IgD-negative memory B cell (primary cell): ENCODE results near the gene USP49. TPM values are rescaled to one million over a fixed set of nuclear protein-coding genes. Genes with fewer than 3 reads are reported as not detected.
A peak's percentile ranks its signal among the peaks of the same experiment; 100 is the strongest.

Experiments used
- H3K27ac Mint-ChIP-seq, 3 donors: one replicate each; pipeline ENCODE4 v1.8.0; 2020 to 2022; ENCODE audit warnings: mild to moderate bottlenecking in 3 of 3, mixed read lengths in 3 of 3, moderate library complexity in 1 of 3
- H3K27me3 Mint-ChIP-seq: one replicate; pipeline ENCODE4 v1.8.0; 2021; ENCODE audit warnings: mixed read lengths
- H3K36me3 Mint-ChIP-seq: one replicate; pipeline ENCODE4 v1.8.0; 2020; ENCODE audit warnings: mild to moderate bottlenecking, mixed read lengths
- H3K4me1 Mint-ChIP-seq, 3 donors: one replicate each; pipeline ENCODE4 v1.8.0; 2020 to 2022; ENCODE audit warnings: mixed read lengths in 3 of 3, mild to moderate bottlenecking in 1 of 3
- H3K4me3 Mint-ChIP-seq, 4 donors: one replicate each; pipeline ENCODE4 v1.8.0; 2020 to 2022; ENCODE audit warnings: mild to moderate bottlenecking in 4 of 4, mixed read lengths in 4 of 4, moderate library complexity in 3 of 4
- H3K9me3 Mint-ChIP-seq, 3 donors: one replicate each; pipeline ENCODE4 v1.8.0; 2020 to 2021; ENCODE audit warnings: mixed read lengths in 3 of 3, mild to moderate bottlenecking in 1 of 3
- polyA plus RNA-seq: library from polyadenylated mRNA; unstranded; fragments of 300-500 nt; fragmentation: Illumina TruSeq; gene quantifications from one replicate; pipeline ENCODE4 v1.2.3, GENCODE V29; 2021

Gene USP49
- polyA plus RNA-seq, 1 donor from 2014 or later, result 1.5 TPM

DNA sequence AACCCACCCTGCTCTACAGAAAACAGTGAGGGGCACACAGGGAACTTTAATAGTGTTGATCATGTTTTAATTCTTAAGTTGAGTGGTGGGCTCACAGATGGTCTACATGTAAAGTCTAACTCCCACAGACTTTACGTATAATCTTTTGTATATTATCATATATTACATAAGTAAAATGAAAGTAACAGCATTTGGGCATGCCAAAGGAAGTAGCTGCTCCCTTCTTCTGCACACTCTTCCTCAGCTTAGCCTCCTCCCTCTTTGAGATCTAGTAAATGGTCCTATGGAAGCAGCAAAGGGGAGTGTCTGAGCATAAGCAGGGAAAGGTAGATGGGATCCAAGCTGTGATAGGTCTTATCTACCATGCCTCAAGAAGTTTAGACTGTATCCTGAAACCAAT is 14.6 kb upstream of the USP49 start:
- no peaks in the 10 kb centered on the region for H3K27me3 Mint-ChIP-seq
- H3K4me1 Mint-ChIP-seq, result peaks cover 6% of the 10 kb centered on the region in 3 donors
- peaks cover 4% of the 10 kb centered on the region for H3K36me3 Mint-ChIP-seq
- no peak overlapping the region for H3K4me3 Mint-ChIP-seq
- H3K9me3 Mint-ChIP-seq, result no peaks in the 10 kb centered on the region
- H3K27ac Mint-ChIP-seq, result no peak overlapping the region

DNA sequence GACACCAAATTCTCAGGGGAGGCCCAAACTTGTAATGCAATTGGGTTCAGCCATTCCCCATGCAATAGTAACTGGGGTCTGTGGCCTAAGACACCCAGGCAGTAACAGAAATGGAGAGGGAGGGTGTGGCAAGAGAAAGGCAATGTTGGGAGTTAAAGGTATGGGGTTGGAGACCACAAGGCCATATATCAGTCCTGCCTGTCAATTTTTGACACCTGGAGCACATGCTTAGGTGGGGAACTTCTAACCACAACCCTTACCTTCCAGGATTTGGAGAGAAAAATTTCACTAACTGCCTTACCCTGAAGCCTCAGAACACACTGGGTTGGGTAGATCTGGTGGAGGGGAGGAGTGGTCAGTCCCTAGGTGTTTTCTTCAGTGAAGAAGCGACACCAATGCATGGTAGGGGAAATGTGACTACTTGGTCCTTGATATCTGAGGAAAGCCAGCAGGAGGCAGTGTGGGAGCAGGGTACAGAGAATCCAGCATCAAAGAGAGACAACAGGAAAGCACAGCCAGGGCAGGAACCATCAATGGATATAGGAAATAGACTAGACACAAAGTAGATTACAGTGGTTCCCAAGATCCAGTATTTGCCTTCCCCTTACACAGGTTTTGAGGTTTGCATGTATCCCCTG is 6.8 kb upstream of the USP49 start:
- H3K27ac Mint-ChIP-seq, result no peak overlapping the region
- no peak overlapping the region for H3K4me3 Mint-ChIP-seq
- H3K27me3 Mint-ChIP-seq, result no peaks in the 10 kb centered on the region
- H3K9me3 Mint-ChIP-seq, result no peaks in the 10 kb centered on the region
- peaks cover 4% of the 10 kb centered on the region for H3K36me3 Mint-ChIP-seq
- H3K4me1 Mint-ChIP-seq, result peaks cover 0 to 2% (median 0%) of the 10 kb centered on the region in 3 donors

DNA sequence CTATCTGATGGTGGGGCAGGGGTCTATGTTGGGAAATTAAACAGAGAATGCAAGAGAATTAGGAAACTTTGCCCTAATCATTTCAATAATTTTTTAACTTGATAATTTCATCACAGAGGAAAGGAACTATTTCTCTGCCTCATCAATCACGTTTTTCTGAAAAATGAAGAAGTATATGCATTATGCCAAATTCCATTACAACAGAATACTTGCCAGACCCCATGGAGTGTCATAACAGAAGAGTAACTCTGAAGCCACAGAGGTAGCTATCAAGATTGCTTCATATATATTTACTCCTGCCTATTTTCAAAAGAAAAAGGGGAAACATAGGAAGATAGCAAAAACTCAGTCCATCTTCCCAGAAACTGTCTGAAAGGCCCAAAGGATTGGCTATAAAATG is 5.7 kb upstream of the USP49 start:
- Mint-ChIP-seq H3K36me3 (peaks cover 4% of the 10 kb centered on the region), H3K9me3 (no peaks in the 10 kb centered on the region), H3K27me3 (no peaks in the 10 kb centered on the region), H3K4me1 (peaks cover 5 to 7% (median 6%) of the 10 kb centered on the region in 3 donors), H3K4me3 (peak overlapping the region in 1 of 4 donors; percentile 26), H3K27ac (no peak overlapping the region)

DNA sequence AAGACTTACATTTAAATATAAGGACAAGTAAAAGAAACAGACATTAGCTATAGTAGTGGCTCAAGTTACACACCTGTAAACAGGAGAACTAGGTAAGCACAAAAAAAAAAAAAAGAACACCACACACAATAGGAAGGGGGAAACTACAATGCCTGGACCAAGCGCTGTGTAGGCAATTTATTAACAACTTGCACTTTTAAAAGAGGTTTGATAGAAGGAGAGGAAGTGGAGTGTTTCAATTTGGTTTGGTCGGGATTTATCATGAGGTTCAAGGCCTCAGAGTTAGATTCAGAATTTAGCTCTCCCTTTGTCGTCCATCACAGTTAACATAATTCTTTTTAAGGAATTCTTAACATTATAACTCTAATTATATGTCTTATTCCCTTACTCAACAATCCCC is 1.1 kb upstream of the USP49 start:
- no peak overlapping the region for H3K4me3 Mint-ChIP-seq
- H3K27me3 Mint-ChIP-seq, result no peaks in the 10 kb centered on the region
- H3K9me3 Mint-ChIP-seq, result no peaks in the 10 kb centered on the region
- H3K27ac Mint-ChIP-seq, result peak overlapping the region in 2 of 3 donors; percentile 93 to 98
- peaks cover 8 to 11% (median 8%) of the 10 kb centered on the region in 3 donors for H3K4me1 Mint-ChIP-seq
- no peaks in the 10 kb centered on the region for H3K36me3 Mint-ChIP-seq

DNA sequence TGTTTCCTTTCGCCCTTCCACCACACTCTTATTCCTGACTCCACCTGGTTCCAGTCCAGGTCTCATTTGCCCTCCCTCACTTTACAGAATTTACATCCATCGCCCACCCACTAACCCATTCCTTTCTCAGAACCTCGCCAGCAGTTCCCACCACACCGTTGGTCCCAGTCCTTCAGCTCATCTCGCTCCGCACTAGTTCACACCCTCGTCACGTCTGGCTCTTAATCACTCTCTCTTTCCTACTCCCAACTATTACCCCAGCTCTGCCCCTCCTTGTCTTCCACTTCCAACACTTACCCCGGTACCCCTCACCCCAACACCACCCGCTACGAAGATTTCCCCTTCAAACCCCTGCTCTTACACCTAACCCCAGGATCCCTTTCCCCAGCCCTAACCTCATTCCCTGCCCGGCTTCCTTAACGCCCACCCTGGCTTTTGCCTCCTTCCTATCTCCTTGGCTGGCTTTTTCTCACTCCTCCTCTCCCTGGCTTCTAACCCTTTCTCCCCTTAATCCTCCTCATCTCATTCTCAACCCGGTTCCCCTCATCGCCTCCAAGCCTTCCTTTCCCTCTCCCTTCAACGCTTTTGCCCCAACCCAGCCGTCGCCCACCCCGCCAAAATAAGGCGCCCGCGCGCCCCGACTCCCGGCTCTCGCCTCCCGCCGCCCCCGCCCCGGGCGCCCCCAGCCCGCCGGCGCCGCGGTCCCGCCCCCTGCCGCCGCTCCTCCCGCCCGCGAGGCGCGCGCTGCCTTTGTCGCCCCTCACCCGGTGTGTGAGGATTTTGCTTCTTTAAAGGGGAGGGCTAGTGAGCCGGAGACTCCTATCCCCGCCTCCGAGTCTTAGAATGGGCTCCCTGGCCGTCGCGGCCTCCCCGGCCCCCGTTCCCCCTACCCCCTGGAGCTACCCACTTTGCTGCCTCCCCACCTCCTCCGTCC is 542 bp downstream of the USP49 start:
- H3K9me3 Mint-ChIP-seq, result no peaks in the 10 kb centered on the region
- H3K27me3 Mint-ChIP-seq, result no peaks in the 10 kb centered on the region
- no peak overlapping the region for H3K4me3 Mint-ChIP-seq
- no peak overlapping the region for H3K27ac Mint-ChIP-seq
- H3K36me3 Mint-ChIP-seq, result no peaks in the 10 kb centered on the region
- peaks cover 8 to 11% (median 8%) of the 10 kb centered on the region in 3 donors for H3K4me1 Mint-ChIP-seq

DNA sequence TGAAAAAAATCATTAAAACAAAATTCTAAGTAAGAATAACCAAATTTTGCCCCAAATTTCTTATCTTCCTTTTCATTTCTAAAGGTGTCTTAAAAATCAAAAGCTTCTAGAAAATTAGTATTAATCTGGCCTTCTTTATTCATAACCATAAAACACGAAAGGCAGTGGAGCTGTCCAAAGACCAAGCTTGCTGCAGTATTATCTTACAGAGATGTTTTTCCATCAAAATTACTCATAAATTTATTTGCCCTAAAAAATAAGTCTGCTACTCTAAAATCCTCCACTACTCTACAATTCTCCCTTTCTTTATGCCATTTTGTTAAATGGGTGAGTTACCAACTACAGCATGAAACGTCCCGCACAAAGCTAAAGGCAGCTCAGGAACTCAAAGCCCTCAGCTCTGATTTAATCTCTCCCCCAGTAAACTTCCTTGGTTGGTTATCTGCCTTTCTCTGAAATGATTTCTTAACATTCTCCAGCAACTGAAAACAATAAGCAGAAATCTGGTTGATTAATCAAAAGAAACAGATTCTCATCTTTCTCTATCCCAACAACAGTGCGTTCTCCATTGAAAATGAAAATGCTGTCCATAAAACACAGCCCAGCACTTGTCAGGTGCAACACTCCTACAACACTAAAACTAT is 2.1 kb downstream of the USP49 start:
- peaks cover 8 to 11% (median 8%) of the 10 kb centered on the region in 3 donors for H3K4me1 Mint-ChIP-seq
- H3K9me3 Mint-ChIP-seq, result no peaks in the 10 kb centered on the region
- no peak overlapping the region for H3K27ac Mint-ChIP-seq
- H3K27me3 Mint-ChIP-seq, result no peaks in the 10 kb centered on the region
- H3K36me3 Mint-ChIP-seq, result no peaks in the 10 kb centered on the region
- no peak overlapping the region for H3K4me3 Mint-ChIP-seq

DNA sequence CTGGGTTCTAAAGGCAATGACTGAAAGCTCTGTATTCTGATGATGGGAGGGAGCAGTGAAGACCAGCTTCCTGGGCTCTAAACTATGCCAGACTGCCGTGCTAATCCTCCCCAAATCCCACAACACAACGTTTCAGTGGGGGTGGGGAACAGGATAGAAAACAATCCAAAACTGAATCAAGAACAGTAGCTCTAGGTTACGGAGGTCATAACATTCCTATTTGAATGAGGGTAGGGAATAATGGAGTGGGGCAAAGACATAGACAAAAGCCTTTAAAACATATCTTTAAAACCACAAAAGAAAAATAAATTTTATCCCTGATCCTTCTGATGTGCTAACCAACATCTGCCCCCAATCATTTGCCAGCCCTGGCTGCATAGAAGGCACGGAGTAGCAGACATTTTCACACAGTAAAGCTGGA is 7.8 kb downstream of the USP49 start:
- Mint-ChIP-seq H3K9me3 (no peaks in the 10 kb centered on the region), H3K4me1 (peaks cover 0 to 2% (median 0%) of the 10 kb centered on the region in 3 donors), H3K27ac (no peak overlapping the region), H3K27me3 (no peaks in the 10 kb centered on the region), H3K4me3 (no peak overlapping the region), H3K36me3 (no peaks in the 10 kb centered on the region)

DNA sequence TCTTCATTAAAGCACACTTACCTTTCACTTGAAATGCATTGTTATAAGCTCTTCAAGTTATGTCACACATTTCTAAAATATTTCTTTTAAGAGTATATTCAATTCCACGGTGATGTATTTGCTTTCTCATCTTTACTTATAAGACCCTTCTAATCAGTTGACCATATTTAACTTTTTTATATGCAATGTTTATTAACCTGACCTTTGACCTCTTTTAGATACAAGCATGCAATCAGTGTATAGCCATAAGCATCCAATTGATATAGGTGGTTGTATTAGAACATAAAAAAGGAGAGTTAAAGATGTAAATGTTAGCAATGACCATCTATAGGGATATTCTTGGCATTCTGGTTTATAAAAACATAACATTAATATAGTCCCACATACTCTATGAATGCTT is 9.2 kb downstream of the USP49 start:
- Mint-ChIP-seq H3K36me3 (no peaks in the 10 kb centered on the region), H3K4me3 (no peak overlapping the region), H3K9me3 (no peaks in the 10 kb centered on the region), H3K4me1 (peaks cover 0 to 2% (median 0%) of the 10 kb centered on the region in 3 donors), H3K27me3 (no peaks in the 10 kb centered on the region), H3K27ac (no peak overlapping the region)

DNA sequence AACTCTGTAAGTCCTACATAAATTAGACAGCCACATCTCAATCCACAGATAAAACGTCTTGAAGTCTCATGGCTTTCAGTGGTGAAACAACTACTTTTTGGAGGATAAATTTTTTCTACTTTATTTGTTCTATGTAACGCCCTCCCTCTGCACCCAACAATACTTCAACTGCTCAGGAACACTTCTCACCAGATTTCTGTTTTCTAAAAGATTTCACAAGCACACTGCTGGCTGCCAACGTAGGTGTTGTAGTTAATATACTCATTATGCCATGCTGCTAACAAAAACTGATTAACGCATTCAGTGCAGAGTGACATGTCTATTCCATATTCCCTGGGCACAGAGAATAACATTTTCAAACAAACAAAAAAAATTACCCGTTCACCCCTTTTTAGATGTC is 10.2 kb downstream of the USP49 start:
- no peak overlapping the region for H3K27ac Mint-ChIP-seq

DNA sequence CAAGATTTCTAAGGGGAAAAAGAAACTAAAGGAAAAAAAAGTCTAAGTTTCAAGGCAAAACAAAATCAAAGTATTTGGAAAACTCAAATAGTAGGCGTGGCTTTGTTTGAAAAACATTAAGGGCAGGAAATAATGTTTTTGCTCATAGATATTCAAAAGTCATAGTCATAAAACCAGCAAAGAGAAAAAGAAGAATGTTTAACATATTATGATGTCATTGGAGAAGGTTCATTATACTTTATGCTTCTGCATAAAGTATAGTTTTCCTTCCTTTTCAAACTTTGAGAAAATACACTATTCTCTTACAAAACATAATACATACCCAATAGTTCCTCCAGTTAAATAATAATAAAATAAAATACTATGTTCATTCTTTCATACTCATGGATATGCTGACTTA is 13.7 kb downstream of the USP49 start:
- Mint-ChIP-seq H3K4me3 (no peak overlapping the region), H3K36me3 (peaks cover 2% of the 10 kb centered on the region), H3K27me3 (no peaks in the 10 kb centered on the region), H3K27ac (no peak overlapping the region), H3K4me1 (no peaks in the 10 kb centered on the region), H3K9me3 (no peaks in the 10 kb centered on the region)

More for the DNA sequence above, 10.2 kb downstream of the USP49 start:
- no peaks in the 10 kb centered on the region for H3K36me3 Mint-ChIP-seq
- H3K9me3 Mint-ChIP-seq, result no peaks in the 10 kb centered on the region
- H3K4me3 Mint-ChIP-seq, result no peak overlapping the region
- H3K4me1 Mint-ChIP-seq, result peaks cover 0 to 2% (median 0%) of the 10 kb centered on the region in 3 donors
- no peaks in the 10 kb centered on the region for H3K27me3 Mint-ChIP-seq

DNA sequence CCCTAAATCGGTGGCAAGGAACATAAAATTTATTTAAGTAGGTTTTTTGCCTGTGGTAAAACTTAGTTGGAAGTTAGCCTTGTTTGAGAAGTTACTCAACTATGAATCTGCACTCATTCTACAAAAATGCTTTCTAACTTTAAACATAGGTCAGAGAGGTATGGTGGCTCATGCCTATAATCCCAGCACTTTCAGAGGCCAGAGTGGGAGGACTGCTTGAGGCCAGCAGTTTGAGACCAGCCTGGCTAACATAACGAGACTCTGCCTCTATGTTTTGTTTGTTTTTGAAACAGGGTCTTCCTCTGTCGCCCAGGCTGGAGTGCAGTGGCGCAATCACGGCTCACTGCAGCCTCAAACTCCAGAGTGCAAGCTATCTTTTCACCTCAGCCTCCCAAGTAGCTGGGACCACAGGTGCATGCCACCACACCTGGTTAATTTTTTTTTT is 16.2 kb downstream of the USP49 start:
- Mint-ChIP-seq H3K27ac (no peak overlapping the region), H3K36me3 (peaks cover 2% of the 10 kb centered on the region), H3K27me3 (no peaks in the 10 kb centered on the region), H3K9me3 (no peaks in the 10 kb centered on the region), H3K4me3 (no peak overlapping the region), H3K4me1 (peaks cover 0 to 1% (median 0%) of the 10 kb centered on the region in 3 donors)

DNA sequence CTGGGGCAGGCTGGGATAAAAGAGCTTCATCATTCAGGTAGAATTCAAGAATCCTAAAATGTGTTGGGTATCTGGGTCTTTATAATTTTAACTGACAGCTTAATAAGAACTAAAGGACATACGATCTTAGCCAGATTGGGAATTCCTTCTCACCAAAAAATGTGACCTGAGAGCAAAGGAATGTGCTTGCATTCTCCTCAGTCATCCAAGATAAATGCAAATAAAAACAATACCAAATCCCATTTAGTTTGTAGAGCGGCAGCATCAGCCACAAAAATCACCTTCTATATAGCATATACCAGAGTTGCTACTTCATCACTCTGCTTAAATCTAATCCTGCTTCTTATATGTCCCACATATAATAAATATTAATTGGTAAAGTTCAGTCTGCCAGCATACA is 16.9 kb downstream of the USP49 start:
- Mint-ChIP-seq H3K4me3 (no peak overlapping the region), H3K36me3 (peaks cover 2% of the 10 kb centered on the region), H3K9me3 (no peaks in the 10 kb centered on the region), H3K4me1 (peaks cover 0 to 1% (median 0%) of the 10 kb centered on the region in 3 donors), H3K27me3 (no peaks in the 10 kb centered on the region), H3K27ac (no peak overlapping the region)

DNA sequence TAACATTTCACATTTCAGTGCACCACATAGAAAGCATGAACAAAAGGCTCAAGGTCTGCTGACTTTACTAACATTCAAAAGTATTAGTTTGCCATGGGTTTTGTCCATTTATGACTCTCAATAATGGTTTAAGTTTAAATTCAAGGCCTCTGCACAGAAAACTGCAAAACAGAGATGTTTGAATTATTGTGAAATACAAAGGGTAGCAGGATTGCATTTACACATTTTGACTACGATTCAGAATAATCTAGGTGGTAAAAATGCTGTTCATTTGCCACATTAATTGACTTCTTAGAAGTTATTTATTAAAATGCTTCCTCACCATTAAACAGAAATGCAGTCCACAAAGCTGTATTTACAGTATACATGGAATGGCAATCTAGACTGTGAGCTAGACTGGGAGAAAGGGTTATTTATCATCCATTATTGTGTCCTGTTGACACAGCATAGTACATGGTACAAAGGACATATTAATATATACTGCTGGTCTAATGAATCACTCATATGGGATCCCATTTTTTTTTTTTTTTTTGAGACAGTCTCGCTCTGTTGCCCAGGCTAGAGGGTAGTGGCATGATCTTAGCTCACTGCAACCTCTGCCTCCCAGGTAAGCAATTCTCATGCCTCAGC is 18.0 kb downstream of the USP49 start:
- Mint-ChIP-seq H3K4me3 (no peak overlapping the region), H3K36me3 (peaks cover 2% of the 10 kb centered on the region), H3K27ac (no peak overlapping the region), H3K4me1 (peaks cover 0 to 4% (median 3%) of the 10 kb centered on the region in 3 donors), H3K27me3 (no peaks in the 10 kb centered on the region), H3K9me3 (no peaks in the 10 kb centered on the region)

DNA sequence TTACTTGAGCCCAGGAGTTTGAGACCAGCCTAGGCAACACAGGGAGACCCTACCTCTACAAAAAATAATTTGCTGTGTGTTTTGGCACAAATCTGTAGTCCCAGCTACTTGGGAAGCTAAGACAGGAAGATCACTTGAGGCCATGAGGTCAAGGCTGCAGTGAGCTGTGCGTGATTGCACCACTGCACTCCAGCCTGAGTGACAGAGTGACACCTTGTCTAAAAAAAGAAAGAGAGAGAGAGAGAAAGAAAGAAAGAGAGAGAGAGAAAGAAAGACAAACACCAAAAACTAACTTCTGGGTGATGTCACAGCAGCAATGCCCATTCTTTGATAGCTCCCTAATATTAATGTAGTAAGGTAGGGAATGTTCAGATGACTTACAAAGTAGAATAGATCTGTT is 20.4 kb downstream of the USP49 start:
- Mint-ChIP-seq H3K36me3 (peaks cover 5% of the 10 kb centered on the region), H3K27ac (peak overlapping the region in 1 of 3 donors; percentile 87), H3K4me1 (peaks cover 8 to 14% (median 11%) of the 10 kb centered on the region in 3 donors), H3K4me3 (no peak overlapping the region), H3K9me3 (no peaks in the 10 kb centered on the region), H3K27me3 (no peaks in the 10 kb centered on the region)

DNA sequence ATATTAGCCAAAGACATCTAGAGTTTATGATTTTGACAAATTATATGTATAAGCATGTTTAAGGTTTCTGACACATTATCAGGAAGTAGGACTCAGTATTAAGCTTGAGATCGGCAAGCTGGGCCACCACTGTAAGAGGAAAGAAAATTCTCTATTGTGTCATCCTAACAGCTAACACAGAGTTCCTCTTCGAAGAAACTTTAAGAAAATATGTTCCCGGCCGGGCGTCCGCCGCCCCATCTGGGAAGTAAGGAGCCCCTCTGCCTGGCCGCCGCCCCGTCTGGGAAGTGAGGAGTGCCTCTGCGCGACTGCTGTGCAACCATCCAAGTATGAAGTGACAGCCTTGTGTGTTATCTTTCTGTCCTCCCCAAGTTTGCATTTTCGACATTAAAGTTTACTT is 23.0 kb downstream of the USP49 start:
- no peak overlapping the region for H3K4me3 Mint-ChIP-seq
- no peaks in the 10 kb centered on the region for H3K9me3 Mint-ChIP-seq
- H3K27ac Mint-ChIP-seq, result no peak overlapping the region
- H3K27me3 Mint-ChIP-seq, result no peaks in the 10 kb centered on the region
- H3K4me1 Mint-ChIP-seq, result peaks cover 9 to 18% (median 11%) of the 10 kb centered on the region in 3 donors
- peaks cover 4% of the 10 kb centered on the region for H3K36me3 Mint-ChIP-seq
